Neutrophil (primary cell): Measurements from ENCODE around the gene PARD3.

ENCODE experiments used
- H3K27ac ChIP-seq: fragments of 200-600 bp; sonication (generic); 2 replicates; pipeline ENCODE4 v1.5.1; 2016; ENCODE audit warnings: mild to moderate bottlenecking, moderate library complexity
- H3K27me3 ChIP-seq: fragments of 200-600 bp; sonication (generic); 2 replicates; pipeline ENCODE4 v1.6.0; 2016; ENCODE audit warnings: mild to moderate bottlenecking
- H3K36me3 ChIP-seq: fragments of 200-600 bp; sonication (generic); 2 replicates; pipeline ENCODE4 v1.5.1; 2017
- H3K4me1 ChIP-seq, 2 experiments: fragments of 200-600 bp in 1 of 2; sonication (generic) in 1 of 2; 1 replicate in 1 of 2; 2 replicates in 1 of 2; pipeline versions ENCODE4 v1.5.1 to v1.6.1; 2013 to 2016; ENCODE audit warnings: low read depth in 1 of 2, low read length in 1 of 2, mild to moderate bottlenecking in 1 of 2, moderate library complexity in 1 of 2; ENCODE audit not compliant: control insufficient read depth in 1 of 2, insufficient read depth in 1 of 2
- H3K4me3 ChIP-seq, 2 experiments: fragments of 200-600 bp in 1 of 2; sonication (generic) in 1 of 2; 1 replicate in 1 of 2; 2 replicates in 1 of 2; pipeline ENCODE4 v1.5.1; 2013 to 2016; ENCODE audit warnings: low read depth in 1 of 2, low read length in 1 of 2, mild to moderate bottlenecking in 1 of 2, moderate library complexity in 1 of 2
- H3K9me3 ChIP-seq: fragments of 200-600 bp; sonication (generic); 2 replicates; pipeline ENCODE4 v1.5.1; 2016
- CTCF ChIP-seq: fragments of 200-600 bp; sonication (generic); IDR thresholded peaks from 2 replicates; pipeline ENCODE4 v1.5.1; 2016; ENCODE audit warnings: antibody characterized with exemption

Gene PARD3

GRCh38 chr10:34143466-34143865, 671.6 kb downstream of the PARD3 start:
- Histone ChIP-seq H3K36me3 (no peaks in the 10 kb centered on the region), H3K4me3 (no peak overlapping the region)
- no peak for TF ChIP-seq CTCF

GRCh38 chr10:34141032-34141680, 673.9 kb downstream of the PARD3 start:
- Histone ChIP-seq H3K9me3 (no peaks in the 10 kb centered on the region), H3K27ac (no peak overlapping the region), H3K36me3 (no peaks in the 10 kb centered on the region), H3K4me3 (no peak overlapping the region), H3K27me3 (no peaks in the 10 kb centered on the region), H3K4me1 (no peaks in the 10 kb centered on the region)
- no peak for TF ChIP-seq CTCF

More at GRCh38 chr10:34143466-34143865, 671.6 kb downstream of the PARD3 start:
- Histone ChIP-seq H3K9me3 (no peaks in the 10 kb centered on the region), H3K4me1 (no peaks in the 10 kb centered on the region), H3K27me3 (no peaks in the 10 kb centered on the region), H3K27ac (no peak overlapping the region)

GRCh38 chr10:34139559-34139958, 675.5 kb downstream of the PARD3 start:
- H3K4me3 ChIP-seq, result no peak overlapping the region
- H3K4me1 ChIP-seq, result no peaks in the 10 kb centered on the region
- H3K27me3 ChIP-seq, result no peaks in the 10 kb centered on the region
- H3K27ac ChIP-seq, result no peak overlapping the region
- no peaks in the 10 kb centered on the region for H3K9me3 ChIP-seq
- no peaks in the 10 kb centered on the region for H3K36me3 ChIP-seq
- TF ChIP-seq CTCF, result no peak

GRCh38 chr10:34137955-34138354, 677.1 kb downstream of the PARD3 start:
- Histone ChIP-seq H3K27ac (no peak overlapping the region), H3K4me3 (no peak overlapping the region), H3K9me3 (no peaks in the 10 kb centered on the region), H3K36me3 (no peaks in the 10 kb centered on the region), H3K4me1 (no peaks in the 10 kb centered on the region), H3K27me3 (no peaks in the 10 kb centered on the region)
- TF ChIP-seq CTCF, result no peak

- TF ChIP-seq CTCF, result no peak
- no peak overlapping the region for H3K27ac ChIP-seq
- H3K36me3 ChIP-seq, result no peaks in the 10 kb centered on the region
- no peak overlapping the region for H3K4me3 ChIP-seq
- H3K9me3 ChIP-seq, result no peaks in the 10 kb centered on the region
- H3K4me1 ChIP-seq, result no peaks in the 10 kb centered on the region
- H3K27me3 ChIP-seq, result no peaks in the 10 kb centered on the region
Measured at GRCh38 chr10:34137201-34137600, 677.9 kb downstream of the PARD3 start.
